B cell (primary cell): Measurements from ENCODE around the gene WDR5B. TPM values are rescaled to one million over a fixed set of nuclear protein-coding genes. Genes with fewer than 3 reads are reported as not detected.

ENCODE experiments used
- ATAC-seq: fragments of 200-7000 bp; cut with Tn5 transposase; one replicate; pipeline ENCODE4 v1.10.0; 2021; ENCODE audit warnings: low read depth, mild to moderate bottlenecking, moderate number of reproducible peaks, moderate library complexity
- CTCF ChIA-PET: fragments of 350-600 bp; sonication (Branson Sonifier 250); formaldehyde crosslinking; loops from one replicate; lab custom pipeline; 2021; ENCODE audit warnings: antibody characterized with exemption, inconsistent platforms; lab: Charles Lee
- POLR2A ChIA-PET: fragments of 350-600 bp; sonication (Branson Sonifier 250); formaldehyde crosslinking; loops from one replicate; lab custom pipeline; 2021; ENCODE audit warnings: antibody characterized with exemption; lab: Charles Lee
- DNase-seq: peaks from one replicate; pipeline ENCODE4 v3.0.0; 2013
- H2AFZ ChIP-seq: 2 replicates; pipeline ENCODE4 v1.6.1; 2012; ENCODE audit warnings: mild to moderate bottlenecking, low read depth, low read length; ENCODE audit not compliant: insufficient read depth, poor library complexity, severe bottlenecking
- H3K27ac ChIP-seq, 2 donors: 1 replicate in 1 of 2; 2 replicates in 1 of 2; pipeline ENCODE4 v1.5.1; 2012 to 2013; ENCODE audit warnings: low read length in 2 of 2, mild to moderate bottlenecking in 2 of 2, moderate library complexity in 1 of 2
- H3K27me3 ChIP-seq, 4 experiments: fragments of 200-600 bp in 1 of 4; sonication (generic) in 1 of 4; replicated peaks in 1 of 4; 1 replicate in 2 of 4; 2 replicates in 2 of 4; pipeline versions ENCODE4 v1.6.1 to v1.7.0; 2013 to 2016; ENCODE audit warnings: low read length in 3 of 4, mild to moderate bottlenecking in 2 of 4, mixed read lengths in 1 of 4, moderate library complexity in 1 of 4; ENCODE audit not compliant: insufficient read depth in 4 of 4, control insufficient read depth in 3 of 4; ENCODE audit errors: control extremely low read depth in 1 of 4
- H3K36me3 ChIP-seq, 2 experiments: replicated peaks in 1 of 2; 1 replicate in 1 of 2; 2 replicates in 1 of 2; pipeline versions ENCODE4 v1.6.1 to v1.7.1; 2013; ENCODE audit warnings: low read length in 1 of 2; ENCODE audit not compliant: insufficient read depth in 2 of 2, control insufficient read depth in 1 of 2; ENCODE audit errors: control extremely low read depth in 1 of 2, extremely low read depth in 1 of 2
- H3K4me1 ChIP-seq, 2 donors: fragments of 200-600 bp in 1 of 2; sonication (generic) in 1 of 2; 1 replicate in 1 of 2; 2 replicates in 1 of 2; pipeline versions ENCODE4 v1.5.1 to v1.6.1; 2013 to 2017; ENCODE audit warnings: low read length in 2 of 2; ENCODE audit not compliant: control insufficient read depth in 2 of 2, insufficient read depth in 2 of 2
- H3K4me2 ChIP-seq: replicated peaks from 2 replicates; pipeline ENCODE3; 2012; ENCODE audit warnings: mild to moderate bottlenecking, low read depth, low read length; ENCODE audit not compliant: poor library complexity, severe bottlenecking
- H3K4me3 ChIP-seq, 5 experiments: fragments of 200-600 bp in 1 of 5; sonication (generic) in 1 of 5; 1 replicate in 3 of 5; 2 replicates in 2 of 5; pipeline versions ENCODE4 v1.5.1 to v1.7.0; 2011 to 2016; ENCODE audit warnings: low read length in 4 of 5, mild to moderate bottlenecking in 4 of 5, low read depth in 2 of 5, control low read depth in 1 of 5, moderate library complexity in 1 of 5; ENCODE audit not compliant: insufficient read depth in 1 of 5; ENCODE audit errors: control extremely low read depth in 1 of 5, extremely low read depth in 1 of 5
- H3K79me2 ChIP-seq: fragments of 200-600 bp; sonication (generic); one replicate; pipeline ENCODE4 v1.6.0; 2016; ENCODE audit warnings: low read length; ENCODE audit not compliant: control insufficient read depth, insufficient read depth
- H3K9ac ChIP-seq: fragments of 200-600 bp; sonication (generic); 2 replicates; pipeline ENCODE4 v1.6.1; 2017; ENCODE audit warnings: mild to moderate bottlenecking, low read length, moderate library complexity
- H3K9me3 ChIP-seq, 3 donors: one replicate each; pipeline versions ENCODE4 v1.6.1 to v1.7.1; 2013; ENCODE audit warnings: low read length in 2 of 3; ENCODE audit not compliant: control insufficient read depth in 2 of 3, insufficient read depth in 1 of 3; ENCODE audit errors: control extremely low read depth in 1 of 3
- H4K20me1 ChIP-seq: 2 replicates; pipeline ENCODE4 v1.6.0; 2012; ENCODE audit warnings: mild to moderate bottlenecking, low read length; ENCODE audit not compliant: insufficient read depth, control insufficient read depth, poor library complexity, severe bottlenecking
- H3K27ac Mint-ChIP-seq: one replicate; pipeline ENCODE4 v1.8.0; 2021; ENCODE audit warnings: mixed read lengths
- H3K27me3 Mint-ChIP-seq: one replicate; pipeline ENCODE4 v1.8.0; 2021; ENCODE audit warnings: mixed read lengths
- H3K4me1 Mint-ChIP-seq: one replicate; pipeline ENCODE4 v1.8.0; 2021; ENCODE audit warnings: mixed read lengths
- H3K4me3 Mint-ChIP-seq: one replicate; pipeline ENCODE4 v1.8.0; 2021; ENCODE audit warnings: mixed read lengths
- H3K9me3 Mint-ChIP-seq: one replicate; pipeline ENCODE4 v1.8.0; 2022; ENCODE audit warnings: mixed read lengths; ENCODE audit not compliant: insufficient read depth
- CTCF ChIP-seq: fragments of 200-600 bp; IDR thresholded peaks from one replicate; pipeline ENCODE4 v1.8.0; 2022; ENCODE audit warnings: antibody characterized with exemption, mild to moderate bottlenecking
- EZH2 ChIP-seq: IDR thresholded peaks from 2 replicates; pipeline ENCODE4 v1.6.1; 2012; ENCODE audit warnings: borderline replicate concordance, low read depth, mild to moderate bottlenecking, moderate library complexity, low read length; ENCODE audit not compliant: insufficient read depth, poor library complexity, severe bottlenecking
- WGBS: methylation state at CpG from one replicate; pipeline ENCODE4 v1.1.5; 2013; ENCODE audit warnings: missing lambda C conversion rate; ENCODE audit not compliant: insufficient coverage; 5-methylcytosine and 5-hydroxymethylcytosine counted together
- intact Hi-C: fragments of 100-400 bp; cut with micrococcal nuclease; formaldehyde crosslinking; loops from one replicate; pipeline ENCODE4 v1.10.0; 2022
- polyA plus RNA-seq: library from polyadenylated mRNA; depleted of rRNA; stranded (reverse); fragments of >200 nt; gene quantifications from 2 replicates; pipeline ENCODE4 v1.2.3, GENCODE V29; 2012
- total RNA-seq, 2 donors: library from RNA; stranded (reverse); fragments of 120-200 nt in 1 of 2; gene quantifications; 1 replicate in 1 of 2; 2 replicates in 1 of 2; pipeline versions ENCODE4 v1.2.3 to v1.2.4, GENCODE V29; 2013 to 2022

WDR5B gene
- total and polyA plus RNA-seq, 2 donors (not counting 1 experiment from before 2014, with no cell fraction given), result 3.5 to 11.6 TPM

GRCh38 chr3:122389892-122390291 is 26.0 kb downstream of the WDR5B start:
- Histone ChIP-seq H3K9me3 (no peaks in the 10 kb centered on the region), H3K27ac (no peak overlapping the region), H3K79me2 (peaks cover 14% of the 10 kb centered on the region), H3K36me3 (no peaks in the 10 kb centered on the region), H3K4me2 (no peak overlapping the region), H3K4me1 (peaks cover 0 to under 1% of the 10 kb centered on the region in 2 donors), H3K9ac (no peak overlapping the region), H3K4me3 (no peak overlapping the region), H4K20me1 (no peaks in the 10 kb centered on the region), H3K27me3 (no peaks in the 10 kb centered on the region), H2AFZ (no peak overlapping the region)
- no peak overlapping the region for H3K27ac Mint-ChIP-seq
- POLR2A ChIA-PET, result no interaction called here
- no peaks in the 10 kb centered on the region for H3K9me3 Mint-ChIP-seq
- no peaks in the 10 kb centered on the region for H3K27me3 Mint-ChIP-seq
- H3K4me1 Mint-ChIP-seq, result peaks cover 23% of the 10 kb centered on the region
- no peak overlapping the region for H3K4me3 Mint-ChIP-seq
- WGBS, result 100% methylated on average over 2 of the region's 4 CpGs
- intact Hi-C loops, result loop anchor here (10.0 kb wide), 1 partner anchor 65 kb away; no protein-coding TSS in a partner anchor
- CTCF ChIA-PET, result interaction anchor here (1.1 kb wide), 1 partner anchor 18 kb away, joined by 3 read pairs; no protein-coding TSS in a partner anchor
- TF ChIP-seq CTCF (no peak), EZH2 (no peak)
- ATAC-seq, result no peak
- DNase-seq, result no peak

DNA sequence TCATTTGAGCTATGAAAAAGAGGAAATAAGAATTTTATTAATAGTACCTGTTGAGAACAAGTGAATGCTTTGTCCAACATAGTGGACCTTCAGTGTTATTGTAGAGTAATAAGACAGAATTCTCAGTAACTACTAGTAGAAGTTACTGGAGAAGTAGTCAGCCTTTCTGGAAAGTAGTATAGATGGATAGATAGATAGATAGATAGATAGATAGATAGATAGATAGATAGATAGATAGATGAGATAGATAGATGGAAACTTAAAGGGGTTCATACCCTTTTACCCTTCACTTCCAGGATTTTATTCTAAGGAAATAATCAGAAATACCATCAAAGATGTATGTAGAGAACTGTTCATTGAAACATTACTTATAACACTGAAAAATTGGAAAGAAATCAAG is 26.7 kb downstream of the WDR5B start:
- TF ChIP-seq CTCF, result no peak
- no peak for TF ChIP-seq EZH2
- Histone ChIP-seq H3K27ac (no peak overlapping the region), H3K27me3 (no peaks in the 10 kb centered on the region), H3K9ac (no peak overlapping the region), H3K79me2 (peaks cover 19% of the 10 kb centered on the region), H3K4me3 (no peak overlapping the region), H3K9me3 (no peaks in the 10 kb centered on the region), H3K4me1 (peaks cover 5 to 7% of the 10 kb centered on the region in 2 donors), H2AFZ (no peak overlapping the region), H4K20me1 (no peaks in the 10 kb centered on the region), H3K4me2 (no peak overlapping the region), H3K36me3 (no peaks in the 10 kb centered on the region)
- ChIA-PET CTCF (interaction anchor here (0.7 kb wide), 1 partner anchor 172 kb away, joined by 5 read pairs; no protein-coding TSS in a partner anchor), POLR2A (interaction anchor here (0.7 kb wide), 1 partner anchor 286 kb away, joined by 3 read pairs; no protein-coding TSS in a partner anchor)
- intact Hi-C loops, result no loop called here
- Mint-ChIP-seq H3K4me1 (peaks cover 29% of the 10 kb centered on the region), H3K27me3 (no peaks in the 10 kb centered on the region), H3K4me3 (no peak overlapping the region), H3K9me3 (no peaks in the 10 kb centered on the region), H3K27ac (no peak overlapping the region)
- DNase-seq (no peak), ATAC-seq (no peak)
